ENCODE data around the gene MTHFSD. TPM values are rescaled to one million over a fixed set of nuclear protein-coding genes. Genes with fewer than 3 reads are reported as not detected.

MTHFSD gene
- polyA plus RNA-seq, 1 donor from 2014 or later: 19.1 TPM

DNA sequence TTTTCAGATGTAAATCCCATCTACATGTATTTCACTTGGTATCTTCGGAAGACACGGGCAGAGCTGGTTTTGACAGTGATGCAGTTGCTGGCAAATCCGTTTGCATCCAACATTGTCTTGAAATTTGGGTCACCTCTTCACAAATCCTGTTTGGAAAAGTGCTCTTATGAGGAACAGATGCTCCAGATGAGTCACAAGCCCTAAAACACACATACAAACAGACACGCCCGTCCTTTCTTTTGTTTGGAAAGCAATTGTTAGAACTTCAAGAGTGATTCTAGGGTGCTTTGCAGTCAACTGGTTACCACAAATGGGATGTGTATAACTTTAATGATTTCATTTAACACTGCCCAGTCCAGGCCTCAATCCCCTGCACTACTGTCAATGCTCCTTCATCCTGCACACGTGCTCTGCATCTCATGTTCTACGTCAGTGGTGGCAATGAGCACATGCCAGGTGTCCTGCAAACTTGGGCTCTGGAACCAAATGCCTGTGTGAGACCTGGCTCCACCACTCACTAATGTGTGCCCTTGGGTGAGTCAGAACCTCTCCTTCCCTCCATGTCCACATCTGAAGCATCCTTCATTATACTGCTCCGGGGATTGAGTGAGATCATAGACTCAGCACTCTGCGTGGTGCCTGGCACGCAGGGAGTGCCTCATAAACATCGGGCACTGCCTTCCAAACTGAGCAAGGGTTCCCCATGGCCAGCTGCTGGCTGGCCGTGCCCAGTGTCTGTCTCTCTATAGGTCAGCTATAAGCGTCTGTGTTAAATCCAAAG, 64.0 kb downstream of the MTHFSD start:
- Mint-ChIP-seq H3K4me3 (peak overlapping the region in 1 of 4 donors; percentile 12), H3K4me1 (peaks cover 0 to 2% (median 0%) of the 10 kb centered on the region in 3 donors), H3K36me3 (peaks cover 2% of the 10 kb centered on the region), H3K9me3 (peaks cover 0 to 2% (median 0%) of the 10 kb centered on the region in 3 donors), H3K27me3 (peaks cover 51% of the 10 kb centered on the region), H3K27ac (peak overlapping the region in 1 of 3 donors; percentile 83)

DNA sequence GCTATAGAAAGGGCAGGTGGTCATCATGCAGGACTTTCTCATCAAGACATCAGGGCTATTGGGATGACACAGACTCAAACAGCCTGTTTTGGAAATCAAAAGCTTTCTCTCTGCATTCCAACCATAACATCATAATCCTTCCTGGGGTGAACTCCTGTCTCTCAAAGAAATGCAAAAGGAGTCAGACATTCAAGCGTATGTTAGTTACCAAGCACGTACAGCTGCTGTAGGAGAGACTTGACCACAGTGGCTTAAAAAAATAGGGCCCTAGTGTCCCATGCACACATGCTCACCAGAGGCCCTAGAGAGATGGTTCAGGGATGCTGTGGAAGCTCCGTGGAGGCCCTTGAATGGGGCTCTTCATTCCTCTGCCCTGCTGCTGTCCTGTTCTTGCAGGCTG, 69.3 kb downstream of the MTHFSD start:
- Mint-ChIP-seq H3K27ac (no peak overlapping the region), H3K27me3 (peaks cover 20% of the 10 kb centered on the region), H3K4me1 (no peaks in the 10 kb centered on the region), H3K36me3 (peaks cover 3% of the 10 kb centered on the region), H3K4me3 (no peak overlapping the region), H3K9me3 (peaks cover 2 to 16% (median 11%) of the 10 kb centered on the region in 3 donors)

DNA sequence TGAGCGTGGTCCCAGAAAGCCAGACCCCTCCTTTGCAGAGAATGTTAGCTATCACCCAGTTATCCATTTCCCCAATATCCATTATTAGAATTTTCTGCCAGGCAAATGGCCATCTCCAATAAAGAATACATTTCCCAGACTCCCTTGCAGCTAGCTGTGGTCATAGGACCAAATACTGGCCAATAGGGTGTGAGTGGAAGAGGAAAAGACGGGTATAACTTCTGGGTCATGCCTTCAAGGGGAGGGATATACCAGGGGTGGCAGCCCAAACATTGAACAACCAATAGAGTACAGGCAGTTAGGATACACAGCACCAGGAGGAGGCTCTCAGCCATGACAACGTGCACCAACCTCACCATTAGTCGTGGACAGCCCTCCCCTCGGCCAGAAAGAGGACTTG, 70.8 kb downstream of the MTHFSD start:
- Mint-ChIP-seq H3K4me1 (no peaks in the 10 kb centered on the region), H3K36me3 (peaks cover 3% of the 10 kb centered on the region), H3K9me3 (peaks cover 2 to 16% (median 9%) of the 10 kb centered on the region in 3 donors), H3K27me3 (peaks cover 14% of the 10 kb centered on the region), H3K4me3 (peak overlapping the region in 1 of 4 donors; percentile 65), H3K27ac (no peak overlapping the region)

DNA sequence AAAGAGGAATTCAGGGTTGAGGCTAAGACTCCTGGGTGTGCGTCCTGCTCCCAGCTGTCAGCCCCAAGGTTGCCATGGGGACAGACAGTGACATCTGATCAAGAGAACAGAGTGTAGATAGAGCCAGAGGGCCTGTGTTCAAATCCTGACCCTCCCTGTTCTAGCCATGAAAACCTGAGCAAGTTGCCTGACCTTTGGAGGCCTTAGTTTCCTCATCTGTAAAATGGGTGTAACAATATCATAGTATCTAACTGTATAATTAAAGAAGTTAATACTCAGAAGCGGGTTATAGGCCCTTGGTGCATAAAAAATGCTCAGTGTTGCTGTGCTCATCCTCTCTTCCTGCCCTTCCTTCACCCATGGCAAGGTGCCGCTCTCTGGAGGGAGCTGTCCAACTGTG, 73.4 kb downstream of the MTHFSD start:
- Mint-ChIP-seq H3K27me3 (peaks cover 22% of the 10 kb centered on the region), H3K4me3 (no peak overlapping the region), H3K27ac (no peak overlapping the region), H3K36me3 (peaks cover 3% of the 10 kb centered on the region), H3K9me3 (peaks cover 2 to 16% (median 9%) of the 10 kb centered on the region in 3 donors), H3K4me1 (no peaks in the 10 kb centered on the region)

DNA sequence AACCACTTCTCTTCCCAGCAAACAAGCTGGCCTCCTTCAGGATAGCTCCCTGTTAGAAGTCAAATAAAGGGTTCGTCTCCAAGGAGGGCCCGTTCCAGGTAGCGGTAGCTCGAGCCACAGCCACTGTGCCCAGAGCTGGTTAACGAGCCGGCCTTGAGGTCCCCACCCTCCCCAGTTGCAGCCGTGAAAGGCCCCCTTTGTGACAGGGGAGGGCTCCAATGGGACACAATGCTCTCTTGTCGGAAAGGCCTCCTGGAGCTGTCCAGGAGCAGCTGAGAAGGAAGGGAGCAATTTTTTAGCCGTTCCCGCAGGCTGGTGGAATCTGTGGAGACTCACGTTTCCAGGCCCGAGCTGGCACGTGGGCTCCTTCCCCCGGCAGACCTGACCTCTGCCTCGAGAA, 74.6 kb downstream of the MTHFSD start:
- Mint-ChIP-seq H3K27ac (no peak overlapping the region), H3K27me3 (peaks cover 20% of the 10 kb centered on the region), H3K4me1 (no peaks in the 10 kb centered on the region), H3K36me3 (peaks cover 3% of the 10 kb centered on the region), H3K9me3 (peaks cover 2 to 16% (median 9%) of the 10 kb centered on the region in 3 donors), H3K4me3 (no peak overlapping the region)

Other genes with a start within 250 kb of the MTHFSD start
- not detected for gene FOXF1, start 44.7 kb downstream of the MTHFSD start, polyA plus RNA-seq
- gene FOXC2, start 11.6 kb upstream of the MTHFSD start, polyA plus RNA-seq: not detected
- gene FOXL1, start 23.3 kb upstream of the MTHFSD start, polyA plus RNA-seq: not detected